GM21786 (cell line): ENCODE data around the gene ECE2.
"Not testable (repeated sequence)": the region's sequence is repeated elsewhere in the genome, so short reads cannot be mapped to it uniquely, and the experiment has no call there.

Source experiments
- ATAC-seq: cut with Tn5 transposase; IDR thresholded peaks from one replicate; pipeline ENCODE4 v1.9.1; 2021; ENCODE audit not compliant: unreplicated experiment

ECE2 gene

GRCh38 chr3:184262764-184263179, 13.1 kb upstream of the ECE2 start:
- ATAC-seq: no peak

DNA sequence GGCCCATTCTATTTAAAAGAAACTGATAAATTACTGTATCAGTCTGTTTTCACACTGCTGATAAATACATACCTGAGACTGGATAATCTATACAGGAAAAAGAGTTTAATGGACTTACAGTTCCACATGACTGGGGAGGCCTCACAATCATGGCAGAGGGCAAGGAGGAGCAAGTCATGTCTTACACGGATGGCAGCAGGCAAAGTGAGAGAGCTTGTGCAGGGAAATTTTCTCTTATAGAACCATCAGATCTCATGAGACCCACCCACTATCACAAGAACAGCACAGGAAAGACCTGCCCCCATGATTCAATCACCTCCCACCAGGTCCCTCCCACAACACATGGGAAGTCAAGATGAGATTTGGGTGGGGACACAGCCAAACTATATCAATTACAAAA, 8.6 kb upstream of the ECE2 start:
- ATAC-seq: not testable (repeated sequence)

- ATAC-seq: no peak
These were observed 3.6 kb upstream of the ECE2 start for GRCh38 chr3:184272269-184272668.

DNA sequence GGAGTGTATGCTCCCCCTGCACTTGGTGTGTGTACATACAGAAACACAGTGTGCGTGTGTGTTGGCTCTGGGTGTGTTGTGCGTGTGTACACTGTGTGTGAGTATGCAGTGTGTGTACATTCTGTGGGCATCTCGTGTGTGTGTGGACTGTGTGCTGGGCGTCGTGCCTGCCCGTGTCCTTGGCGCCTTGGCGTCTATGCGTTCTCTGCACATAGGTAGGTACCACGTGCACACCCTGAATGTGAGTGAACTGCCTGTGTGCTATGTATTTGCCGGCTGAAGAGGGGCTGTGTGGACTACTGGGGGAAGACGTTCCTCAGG, 481 bp upstream of the ECE2 start:
- no peak for ATAC-seq

DNA sequence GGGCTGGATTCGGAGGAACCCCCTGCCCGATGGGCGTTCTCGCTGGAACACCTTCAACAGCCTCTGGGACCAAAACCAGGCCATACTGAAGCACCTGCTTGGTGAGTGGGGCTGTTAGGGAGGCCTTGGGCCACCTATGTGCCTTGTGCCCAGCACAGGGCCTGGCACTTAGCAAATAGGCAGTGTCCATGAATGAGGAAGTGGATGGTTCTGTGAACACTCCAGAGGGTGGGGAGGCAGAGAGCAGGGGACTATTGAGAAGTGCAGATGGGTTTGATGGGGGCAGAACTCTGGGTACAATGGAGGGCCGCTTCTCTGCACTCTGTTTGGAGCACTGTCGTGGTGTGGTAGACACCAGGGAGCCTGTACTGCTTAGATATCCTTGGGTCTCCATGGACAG, 1.5 kb downstream of the ECE2 start:
- no peak for ATAC-seq

DNA sequence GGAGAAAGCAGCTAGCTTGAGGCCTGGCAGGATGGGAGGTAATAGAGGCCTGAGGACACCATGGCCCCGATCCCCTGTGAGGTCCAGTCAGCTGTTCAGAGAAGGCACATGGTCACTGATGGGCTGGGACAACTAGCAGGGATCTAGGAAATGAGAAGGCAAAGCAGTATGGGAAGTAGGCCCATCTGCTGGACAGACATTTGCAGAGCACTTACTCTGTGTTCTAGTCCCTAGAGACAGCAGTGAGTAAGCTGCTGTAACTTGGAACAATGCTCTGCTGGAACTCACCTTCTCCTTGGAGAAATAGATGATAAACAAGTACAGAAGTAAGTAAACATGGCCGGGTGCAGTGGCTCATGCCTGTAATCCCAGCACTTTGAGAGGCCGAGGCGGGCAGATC, 7.1 kb downstream of the ECE2 start:
- ATAC-seq: no peak

GRCh38 chr3:184283681-184284080, 7.9 kb downstream of the ECE2 start:
- no peak for ATAC-seq

DNA sequence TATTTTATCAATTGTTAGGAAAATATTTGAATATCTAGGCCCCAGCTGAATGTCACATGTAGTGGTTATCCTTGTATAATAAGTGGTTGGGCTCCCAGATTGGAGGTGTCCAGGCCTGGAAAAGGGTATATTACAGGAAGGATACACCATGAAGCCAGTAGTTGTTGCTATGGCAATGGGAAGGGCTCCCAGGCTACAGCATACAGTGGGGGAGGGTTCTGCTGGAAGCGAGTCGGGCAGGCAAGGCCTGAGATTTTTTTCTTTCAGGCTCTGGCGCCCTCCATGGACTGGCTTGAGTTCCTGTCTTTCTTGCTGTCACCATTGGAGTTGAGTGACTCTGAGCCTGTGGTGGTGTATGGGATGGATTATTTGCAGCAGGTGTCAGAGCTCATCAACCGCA, 8.9 kb downstream of the ECE2 start:
- ATAC-seq: no peak

- peak; percentile 45 for ATAC-seq
These were observed 13.7 kb downstream of the ECE2 start for GRCh38 chr3:184289426-184289938.

GRCh38 chr3:184290331-184290730, 14.5 kb downstream of the ECE2 start:
- ATAC-seq: no peak

DNA sequence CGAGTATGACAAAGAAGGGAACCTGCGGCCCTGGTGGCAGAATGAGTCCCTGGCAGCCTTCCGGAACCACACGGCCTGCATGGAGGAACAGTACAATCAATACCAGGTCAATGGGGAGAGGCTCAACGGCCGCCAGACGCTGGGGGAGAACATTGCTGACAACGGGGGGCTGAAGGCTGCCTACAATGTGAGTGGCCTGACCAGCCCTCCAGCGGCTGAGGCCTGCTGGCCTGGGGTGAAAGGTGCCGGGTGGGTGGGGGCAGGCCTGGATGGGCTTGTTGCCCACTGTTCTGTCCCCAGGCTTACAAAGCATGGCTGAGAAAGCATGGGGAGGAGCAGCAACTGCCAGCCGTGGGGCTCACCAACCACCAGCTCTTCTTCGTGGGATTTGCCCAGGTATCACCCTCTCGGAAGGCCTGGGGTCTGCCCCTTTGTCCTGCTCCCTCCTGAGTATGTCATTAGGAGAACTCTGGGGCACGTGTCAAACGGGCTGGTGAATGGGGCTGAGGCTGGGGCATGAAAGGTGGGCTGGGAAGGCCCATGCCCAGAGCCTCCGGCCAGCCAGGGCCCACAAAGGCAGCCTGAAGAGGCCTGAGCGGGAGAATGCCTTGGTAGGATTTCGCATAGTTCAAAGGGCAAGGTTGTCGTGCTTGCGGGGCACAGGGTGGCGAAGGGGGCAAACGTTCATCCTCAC, 15.4 kb downstream of the ECE2 start:
- no peak for ATAC-seq

DNA sequence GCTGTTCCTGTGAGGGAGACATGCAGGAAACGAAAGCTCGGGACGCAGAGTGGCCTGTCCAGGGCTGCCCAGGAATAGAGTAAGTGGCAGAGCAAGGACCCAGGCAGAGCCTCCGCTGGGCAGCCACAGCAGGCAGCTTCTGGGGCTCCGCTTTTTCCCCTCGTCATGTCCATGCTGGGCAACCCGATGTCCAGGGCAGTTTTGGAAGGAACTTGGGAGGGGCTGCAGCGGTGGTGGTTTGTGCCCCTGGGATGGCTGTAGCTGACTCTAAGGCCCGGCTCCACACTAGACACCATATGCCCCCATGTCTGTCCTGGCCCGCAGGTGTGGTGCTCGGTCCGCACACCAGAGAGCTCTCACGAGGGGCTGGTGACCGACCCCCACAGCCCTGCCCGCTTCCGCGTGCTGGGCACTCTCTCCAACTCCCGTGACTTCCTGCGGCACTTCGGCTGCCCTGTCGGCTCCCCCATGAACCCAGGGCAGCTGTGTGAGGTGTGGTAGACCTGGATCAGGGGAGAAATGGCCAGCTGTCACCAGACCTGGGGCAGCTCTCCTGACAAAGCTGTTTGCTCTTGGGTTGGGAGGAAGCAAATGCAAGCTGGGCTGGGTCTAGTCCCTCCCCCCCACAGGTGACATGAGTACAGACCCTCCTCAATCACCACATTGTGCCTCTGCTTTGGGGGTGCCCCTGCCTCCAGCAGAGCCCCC, 16.1 kb downstream of the ECE2 start:
- no peak for ATAC-seq

DNA sequence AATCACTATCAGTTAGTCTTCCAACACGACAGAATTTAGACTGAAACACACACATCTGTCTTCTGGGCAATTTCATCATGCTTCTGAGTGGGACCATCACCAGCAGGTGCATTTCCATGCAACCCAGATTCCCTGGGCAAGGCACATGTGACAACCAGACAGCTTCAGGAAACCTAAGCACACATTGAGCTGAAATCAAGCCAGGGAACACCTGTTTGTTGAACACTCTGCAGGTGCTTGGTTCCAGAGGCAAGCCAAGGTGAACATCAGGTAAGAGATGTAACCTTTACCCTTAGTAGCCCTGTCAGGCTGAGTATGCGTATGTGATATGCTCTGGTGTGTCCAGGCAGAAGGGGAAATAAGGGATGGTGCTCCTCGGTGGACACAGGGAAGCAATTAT, 19.9 kb downstream of the ECE2 start:
- no peak for ATAC-seq

DNA sequence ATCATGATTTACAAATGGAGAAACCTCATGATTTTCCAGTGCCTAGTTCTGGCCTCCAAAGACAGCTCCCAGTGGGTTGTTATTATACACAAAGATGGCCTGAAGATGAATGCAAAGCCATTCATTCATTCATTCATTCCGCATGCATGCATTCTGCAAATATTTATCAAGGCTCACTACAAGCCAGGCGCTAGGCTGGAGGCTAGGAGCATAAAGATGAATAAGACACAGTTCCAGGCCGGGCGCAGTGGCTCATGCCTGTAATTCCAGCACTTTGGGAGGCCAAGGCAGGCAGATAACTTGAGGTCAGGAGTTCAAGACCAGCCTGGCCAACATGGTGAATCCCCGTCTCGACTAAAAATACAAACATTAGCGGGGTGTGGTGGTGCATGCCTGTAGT, 20.8 kb downstream of the ECE2 start:
- no peak for ATAC-seq

- peak; percentile 94 for ATAC-seq
These were observed 23.1 kb downstream of the ECE2 start, which contains the start of gene PSMD2 for GRCh38 chr3:184298759-184299487. PSMD2 (plus strand) TSS chr3:184299241; CDS start chr3:184299267, 26 bp downstream.

GRCh38 chr3:184299488-184300377, 23.9 kb downstream of the ECE2 start:
- ATAC-seq: no peak

DNA sequence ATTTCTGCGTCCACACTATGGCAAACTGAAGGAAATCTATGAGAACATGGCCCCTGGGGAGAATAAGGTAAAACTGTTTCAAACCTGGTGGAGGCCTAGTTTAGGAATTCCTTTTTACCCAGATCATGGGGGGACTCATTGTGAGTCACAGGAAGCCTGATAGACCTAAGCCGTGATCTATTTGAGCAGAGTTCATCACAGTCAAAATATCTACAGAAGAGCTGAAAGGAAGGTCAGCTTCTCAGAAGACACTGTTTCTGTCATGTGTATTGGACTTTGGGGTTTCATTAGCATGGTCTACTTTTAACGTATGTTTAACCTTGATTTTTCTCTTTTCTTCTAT, 24.5 kb downstream of the ECE2 start:
- ATAC-seq: no peak

- no peak for ATAC-seq
These were observed 29.8 kb downstream of the ECE2 start for GRCh38 chr3:184305577-184305976.

DNA sequence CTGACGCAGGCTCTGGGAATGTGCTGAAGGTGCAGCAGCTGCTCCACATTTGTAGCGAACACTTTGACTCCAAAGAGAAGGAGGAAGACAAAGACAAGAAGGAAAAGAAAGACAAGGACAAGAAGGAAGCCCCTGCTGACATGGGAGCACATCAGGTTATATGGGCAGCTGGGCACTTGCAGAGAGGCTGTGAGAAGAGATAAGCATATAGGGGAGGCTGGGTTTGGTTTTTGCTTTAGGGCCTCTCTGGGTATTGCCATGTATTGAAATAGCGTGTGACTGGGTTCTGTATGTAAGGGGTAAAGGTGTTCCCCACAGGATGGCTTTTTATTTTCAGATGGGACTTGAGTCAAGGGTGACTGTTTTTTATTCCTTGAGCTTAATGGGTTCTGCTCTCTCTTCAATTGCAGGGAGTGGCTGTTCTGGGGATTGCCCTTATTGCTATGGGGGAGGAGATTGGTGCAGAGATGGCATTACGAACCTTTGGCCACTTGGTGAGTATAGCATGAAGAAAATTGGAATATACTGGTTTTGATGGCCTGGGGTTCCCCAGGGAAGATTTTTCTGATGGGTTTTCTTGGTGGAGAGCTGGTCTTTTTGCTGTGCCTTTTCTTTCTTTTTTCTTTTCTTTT, 30.6 kb downstream of the ECE2 start:
- no peak for ATAC-seq

DNA sequence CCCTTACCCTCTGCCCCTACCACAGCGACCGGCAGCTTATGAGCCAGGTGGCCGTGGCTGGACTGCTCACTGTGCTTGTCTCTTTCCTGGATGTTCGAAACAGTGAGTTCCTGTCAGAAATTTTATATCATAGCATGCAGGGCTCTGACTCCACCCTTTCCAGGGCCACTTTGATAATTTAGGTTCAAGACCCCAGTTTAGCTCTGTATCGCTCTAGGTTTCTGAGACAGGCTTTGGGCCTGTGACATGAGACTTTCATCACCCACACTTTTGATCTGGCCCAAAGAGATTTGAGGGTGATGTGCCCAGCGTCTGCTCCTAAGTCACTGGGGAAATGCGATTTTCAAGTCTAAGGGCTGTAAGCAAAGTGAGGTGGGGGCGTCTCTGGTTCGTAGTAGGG, 32.1 kb downstream of the ECE2 start:
- no peak for ATAC-seq

GRCh38 chr3:184308744-184309143, 32.9 kb downstream of the ECE2 start:
- no peak for ATAC-seq
